Calu3 (cell line): Measurements from ENCODE around the gene CACNA1I. TPM values are rescaled to one million over a fixed set of nuclear protein-coding genes. Genes with fewer than 3 reads are reported as not detected.

Experiments
- BruUV-seq: library from RNA; stranded (reverse); fragments of 400-500 nt; replicated peaks from 2 replicates; lab custom pipeline; 2021; lab: Mats Ljungman, UMichigan
- CTCF ChIA-PET: fragments of 300-600 bp; sonication (Branson Sonifier 250); formaldehyde crosslinking; loops from one replicate; lab custom pipeline; 2022; ENCODE audit warnings: antibody characterized with exemption; lab: Charles Lee
- DNase-seq: peaks from one replicate; pipeline ENCODE4 v3.0.0; 2022
- H3K27ac Mint-ChIP-seq: one replicate; pipeline ENCODE4 v1.8.0; 2022; ENCODE audit warnings: mixed read lengths; ENCODE audit not compliant: unreplicated experiment
- H3K27me3 Mint-ChIP-seq: one replicate; pipeline ENCODE4 v1.8.0; 2022; ENCODE audit warnings: mixed read lengths; ENCODE audit not compliant: unreplicated experiment
- H3K36me3 Mint-ChIP-seq: one replicate; pipeline ENCODE4 v1.8.0; 2022; ENCODE audit warnings: mild to moderate bottlenecking, moderate library complexity, mixed read lengths; ENCODE audit not compliant: insufficient read depth, unreplicated experiment
- H3K4me1 Mint-ChIP-seq: one replicate; pipeline ENCODE4 v1.8.0; 2022; ENCODE audit warnings: mild to moderate bottlenecking, low read depth, mixed read lengths; ENCODE audit not compliant: unreplicated experiment
- H3K4me3 Mint-ChIP-seq: one replicate; pipeline ENCODE4 v1.8.0; 2022; ENCODE audit warnings: mild to moderate bottlenecking, low read depth, moderate library complexity, mixed read lengths; ENCODE audit not compliant: unreplicated experiment
- H3K9me3 Mint-ChIP-seq: one replicate; pipeline ENCODE4 v1.8.0; 2022; ENCODE audit warnings: low read depth, mixed read lengths; ENCODE audit not compliant: unreplicated experiment
- CTCF ChIP-seq: fragments of 200-600 bp; IDR thresholded peaks from one replicate; pipeline ENCODE4 v1.8.0; 2022; ENCODE audit warnings: antibody characterized with exemption; ENCODE audit not compliant: unreplicated experiment
- intact Hi-C: fragments of 100-400 bp; cut with micrococcal nuclease; formaldehyde crosslinking; loops from one replicate; pipeline ENCODE4 v1.10.0; 2022; ENCODE audit not compliant: unreplicated experiment
- total RNA-seq: library from RNA; stranded (reverse); gene quantifications from 2 replicates; pipeline ENCODE4 v1.2.3, GENCODE V29; 2022

Gene CACNA1I
- total RNA-seq, 1 experiment from 2014 or later, result 0.05 TPM

- no peak for TF ChIP-seq CTCF
- Mint-ChIP-seq H3K36me3 (no peaks in the 10 kb centered on the region), H3K27me3 (peaks cover 82% of the 10 kb centered on the region), H3K4me1 (peaks cover 10% of the 10 kb centered on the region), H3K9me3 (no peaks in the 10 kb centered on the region), H3K4me3 (peak overlapping the region; percentile 12), H3K27ac (no peak overlapping the region)
- CTCF ChIA-PET, result interaction anchor here (0.6 kb wide), 3 partner anchors 47 to 1071 kb away, joined by 3 to 4 read pairs (median 3); no protein-coding TSS in a partner anchor
- peak; percentile 47 for DNase-seq
- no TSS peak for BruUV-seq
- intact Hi-C loops, result no loop called here
Measured at GRCh38 chr22:39556970-39557841, 13.3 kb upstream of the CACNA1I start.

- peaks cover 71% of the 10 kb centered on the region for H3K27me3 Mint-ChIP-seq
- CTCF ChIA-PET, result no interaction called here
- no peak for TF ChIP-seq CTCF
- peaks cover 10% of the 10 kb centered on the region for H3K4me1 Mint-ChIP-seq
- H3K36me3 Mint-ChIP-seq, result no peaks in the 10 kb centered on the region
- no peak overlapping the region for H3K4me3 Mint-ChIP-seq
- DNase-seq, result no peak
- no peak overlapping the region for H3K27ac Mint-ChIP-seq
- no peaks in the 10 kb centered on the region for H3K9me3 Mint-ChIP-seq
- BruUV-seq, result no TSS peak
- intact Hi-C loops, result no loop called here
Measured at GRCh38 chr22:39558254-39558727, 12.3 kb upstream of the CACNA1I start.

GRCh38 chr22:39558950-39559349, 11.6 kb upstream of the CACNA1I start:
- intact Hi-C loops, result no loop called here
- CTCF ChIA-PET, result interaction anchor here (1.2 to 1.5 kb wide), 3 partner anchors 28 to 485 kb away, joined by 4 to 5 read pairs (median 4); no protein-coding TSS in a partner anchor
- no peaks in the 10 kb centered on the region for H3K9me3 Mint-ChIP-seq
- no peak for DNase-seq
- no TSS peak for BruUV-seq
- H3K27ac Mint-ChIP-seq, result no peak overlapping the region
- H3K36me3 Mint-ChIP-seq, result no peaks in the 10 kb centered on the region
- H3K4me3 Mint-ChIP-seq, result no peak overlapping the region
- TF ChIP-seq CTCF, result no peak
- peaks cover 10% of the 10 kb centered on the region for H3K4me1 Mint-ChIP-seq
- H3K27me3 Mint-ChIP-seq, result peaks cover 68% of the 10 kb centered on the region

- Mint-ChIP-seq H3K27ac (no peak overlapping the region), H3K4me3 (no peak overlapping the region), H3K4me1 (peaks cover 10% of the 10 kb centered on the region), H3K36me3 (no peaks in the 10 kb centered on the region), H3K9me3 (no peaks in the 10 kb centered on the region), H3K27me3 (peaks cover 65% of the 10 kb centered on the region)
- no TSS peak for BruUV-seq
- peak; percentile 78 for TF ChIP-seq CTCF
- intact Hi-C loops, result no loop called here
- CTCF ChIA-PET, result interaction anchor here (0.6 to 1.5 kb wide), 5 partner anchors 19 to 484 kb away, joined by 3 to 5 read pairs (median 4); no protein-coding TSS in a partner anchor
- DNase-seq, result peak; percentile 65
Measured at GRCh38 chr22:39559456-39560105, 11.0 kb upstream of the CACNA1I start.
